HepG2 (cell line): ENCODE results near the gene LIM2. TPM values are rescaled to one million over a fixed set of nuclear protein-coding genes. Genes with fewer than 3 reads are reported as not detected.

Experiments used
- ARHGAP35 ChIP-seq: sonication (generic); formaldehyde crosslinking; IDR thresholded peaks from 2 replicates; pipeline ENCODE4 v1.9.0; 2022; ENCODE audit warnings: mild to moderate bottlenecking, inconsistent platforms, moderate library complexity, missing genetic modification reagents, borderline replicate concordance
- DR1 ChIP-seq: sonication (generic); formaldehyde crosslinking; IDR thresholded peaks from 2 replicates; pipeline ENCODE4 v1.8.0; 2021; ENCODE audit warnings: mild to moderate bottlenecking, missing genetic modification reagents, inconsistent platforms
- GATAD1 ChIP-seq: IDR thresholded peaks from 2 replicates; pipeline ENCODE4 v1.6.1; 2016; ENCODE audit warnings: missing genetic modification reagents, missing compliant biosample characterization
- KDM6A ChIP-seq: IDR thresholded peaks from 2 replicates; pipeline ENCODE4 v1.6.1; 2016; ENCODE audit warnings: low read depth
- MTF1 ChIP-seq: sonication (generic); formaldehyde crosslinking; IDR thresholded peaks from 2 replicates; pipeline ENCODE4 v1.5.0; 2020; ENCODE audit warnings: missing genetic modification reagents
- NFIC ChIP-seq: IDR thresholded peaks from 2 replicates; pipeline ENCODE4 v1.6.1; 2012; ENCODE audit warnings: mild to moderate bottlenecking, low read length, inconsistent platforms
- PTBP1 ChIP-seq: fragments of 200-400 bp; formaldehyde crosslinking; IDR thresholded peaks from 2 replicates; pipeline ENCODE4 v1.6.1; 2018; ENCODE audit warnings: low read length, low read depth; ENCODE audit not compliant: poor library complexity, severe bottlenecking
- SAFB2 ChIP-seq: sonication (generic); formaldehyde crosslinking; IDR thresholded peaks from 2 replicates; pipeline ENCODE4 v1.5.1; 2020; ENCODE audit warnings: missing genetic modification reagents, low read depth, mild to moderate bottlenecking, borderline replicate concordance
- SKI ChIP-seq: fragments of 450-650 bp; IDR thresholded peaks from one replicate; pipeline ENCODE4 v1.6.1; 2018; ENCODE audit warnings: mild to moderate bottlenecking; ENCODE audit not compliant: partially characterized antibody
- SNAPC2 ChIP-seq: sonication (generic); formaldehyde crosslinking; IDR thresholded peaks from 2 replicates; pipeline ENCODE4 v1.8.1; 2022; ENCODE audit warnings: mild to moderate bottlenecking, missing genetic modification reagents
- SRSF9 ChIP-seq: fragments of 200-400 bp; formaldehyde crosslinking; IDR thresholded peaks from 2 replicates; pipeline ENCODE4 v1.6.1; 2018; ENCODE audit warnings: borderline replicate concordance, mild to moderate bottlenecking, low read depth, low read length; ENCODE audit not compliant: insufficient read depth, poor library complexity, severe bottlenecking
- TP53 ChIP-seq: sonication (generic); formaldehyde crosslinking; conservative IDR thresholded peaks from 2 replicates; pipeline ENCODE4 v1.4.0; 2020; ENCODE audit warnings: missing genetic modification reagents
- ZBTB8A ChIP-seq: sonication (generic); formaldehyde crosslinking; IDR thresholded peaks from 2 replicates; pipeline ENCODE4 v1.4.0; 2020; ENCODE audit warnings: mild to moderate bottlenecking, low read depth, missing genetic modification reagents, borderline replicate concordance
- ZFP41 ChIP-seq: sonication (generic); formaldehyde crosslinking; IDR thresholded peaks from 2 replicates; pipeline ENCODE4 v1.4.0; 2020; ENCODE audit warnings: mild to moderate bottlenecking, missing genetic modification reagents, borderline replicate concordance
- ZMAT3 ChIP-seq: sonication (generic); formaldehyde crosslinking; conservative IDR thresholded peaks from 2 replicates; pipeline ENCODE4 v1.7.0; 2021; ENCODE audit warnings: missing genetic modification reagents
- ZNF160 ChIP-seq: sonication (generic); formaldehyde crosslinking; IDR thresholded peaks from 2 replicates; pipeline ENCODE4 v1.8.0; 2022; ENCODE audit warnings: mild to moderate bottlenecking, inconsistent platforms, missing genetic modification reagents
- ZNF652 ChIP-seq: IDR thresholded peaks from 2 replicates; pipeline ENCODE4 v1.6.1; 2016; ENCODE audit warnings: low read depth, borderline replicate concordance
- ZNF749 ChIP-seq: sonication (generic); formaldehyde crosslinking; IDR thresholded peaks from 2 replicates; pipeline ENCODE4 v1.8.0; 2022; ENCODE audit warnings: mild to moderate bottlenecking, missing genetic modification reagents, moderate library complexity, borderline replicate concordance
- ZNF777 ChIP-seq: sonication (generic); formaldehyde crosslinking; IDR thresholded peaks from 2 replicates; pipeline ENCODE4 v1.4.0; 2020; ENCODE audit warnings: missing genetic modification reagents
- polyA plus RNA-seq, 8 experiments: library from polyadenylated mRNA; depleted of rRNA in 3 of 8; stranded (reverse) in 7 of 8; unstranded in 1 of 8; fragments of >200 nt; fragmentation: Illumina TruSeq in 4 of 8; extraction: Trizol in 4 of 8; gene quantifications; 2 replicates each; pipeline versions ENCODE4 v1.2.1 to v1.2.3, GENCODE V29; 2011 to 2016; ENCODE audit warnings: low read depth in 4 of 8, missing spikeins in 1 of 8, mixed read lengths in 1 of 8; ENCODE audit not compliant: insufficient read depth in 1 of 8
- total RNA-seq, 5 experiments: library from RNA; depleted of rRNA; stranded (reverse); fragments of >200 nt; fragmentation: Illumina TruSeq; extraction: Trizol; gene quantifications; 2 replicates each; pipeline ENCODE4 v1.2.3, GENCODE V29; 2016; ENCODE audit warnings: low read depth in 1 of 5
- TF ChIP-seq, protein P1 (sequence below): IDR thresholded peaks from 2 replicates; pipeline ENCODE4 v1.6.1; 2016; ENCODE audit warnings: missing compliant biosample characterization, missing genetic modification reagents, borderline replicate concordance
- TF ChIP-seq, protein P2 (sequence below): sonication (generic); formaldehyde crosslinking; IDR thresholded peaks from 2 replicates; pipeline ENCODE4 v1.4.0; 2020; ENCODE audit warnings: missing genetic modification reagents; ENCODE audit errors: not compliant biosample characterization
- TF ChIP-seq, protein P3 (sequence below): sonication (generic); formaldehyde crosslinking; IDR thresholded peaks from 2 replicates; pipeline ENCODE4 v1.4.0; 2020; ENCODE audit warnings: missing genetic modification reagents

LIM2 gene
- total and polyA plus RNA-seq, 2 of the 13 experiments (the other 11 are each of a cell fraction or from before 2014, with no cell fraction given) = 1.3 TPM; not detected in 1

DNA sequence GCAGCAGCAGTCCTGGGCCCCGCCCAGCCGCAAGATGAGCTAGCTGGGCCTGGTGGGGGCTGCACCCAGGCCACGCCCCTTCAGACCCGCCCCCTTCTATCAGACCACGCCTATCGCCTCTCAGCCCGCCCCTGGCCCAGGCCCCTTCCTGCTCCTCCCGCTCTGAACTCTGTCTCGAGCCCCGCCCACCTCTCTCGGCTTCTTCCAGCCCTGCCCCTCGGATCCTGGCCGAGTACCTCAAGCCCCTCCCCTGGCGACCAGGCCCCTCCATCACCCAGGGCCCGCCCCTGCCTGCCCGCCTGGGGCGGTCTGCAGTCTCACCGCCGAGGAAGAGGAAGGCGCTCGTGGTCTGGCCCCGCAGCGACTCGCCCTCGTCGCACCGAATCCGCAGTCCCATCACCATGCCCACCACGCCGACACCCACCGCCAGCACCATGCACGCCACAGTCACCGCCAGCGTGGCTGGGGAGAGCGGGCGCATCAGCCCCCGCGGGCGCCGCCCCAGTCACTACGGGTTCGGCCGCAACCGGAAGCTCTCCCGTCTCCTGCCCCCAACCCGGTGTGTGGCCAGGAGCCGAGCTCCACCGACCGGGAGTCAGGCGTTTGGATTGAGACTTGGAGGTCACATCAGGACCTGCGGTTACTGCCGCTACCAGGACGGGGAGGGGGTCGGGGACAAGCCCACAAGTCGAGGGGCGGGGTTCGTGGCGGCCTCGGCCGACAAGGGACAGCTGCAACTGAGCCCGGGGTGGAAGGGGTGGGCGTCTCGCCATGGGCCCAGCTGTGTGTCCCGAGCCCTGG lies 20.0 kb downstream of the LIM2 start (continued):
- TF ChIP-seq, protein P1, sequence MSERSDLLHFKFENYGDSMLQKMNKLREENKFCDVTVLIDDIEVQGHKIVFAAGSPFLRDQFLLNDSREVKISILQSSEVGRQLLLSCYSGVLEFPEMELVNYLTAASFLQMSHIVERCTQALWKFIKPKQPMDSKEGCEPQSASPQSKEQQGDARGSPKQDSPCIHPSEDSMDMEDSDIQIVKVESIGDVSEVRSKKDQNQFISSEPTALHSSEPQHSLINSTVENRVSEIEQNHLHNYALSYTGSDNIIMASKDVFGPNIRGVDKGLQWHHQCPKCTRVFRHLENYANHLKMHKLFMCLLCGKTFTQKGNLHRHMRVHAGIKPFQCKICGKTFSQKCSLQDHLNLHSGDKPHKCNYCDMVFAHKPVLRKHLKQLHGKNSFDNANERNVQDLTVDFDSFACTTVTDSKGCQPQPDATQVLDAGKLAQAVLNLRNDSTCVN (CRISPR knock-in tag) = no peak
- no peak for TF ChIP-seq PTBP1
- 0 out of 2 replicates have a peak, but pooled peaks have one; percentile 35 for TF ChIP-seq ZMAT3 (CRISPR knock-in tag)
- TF ChIP-seq TP53 = no peak
- peak; percentile 43; the same call in 1 of the 2 replicates for TF ChIP-seq GATAD1 (CRISPR knock-in tag)
- TF ChIP-seq, protein P2, sequence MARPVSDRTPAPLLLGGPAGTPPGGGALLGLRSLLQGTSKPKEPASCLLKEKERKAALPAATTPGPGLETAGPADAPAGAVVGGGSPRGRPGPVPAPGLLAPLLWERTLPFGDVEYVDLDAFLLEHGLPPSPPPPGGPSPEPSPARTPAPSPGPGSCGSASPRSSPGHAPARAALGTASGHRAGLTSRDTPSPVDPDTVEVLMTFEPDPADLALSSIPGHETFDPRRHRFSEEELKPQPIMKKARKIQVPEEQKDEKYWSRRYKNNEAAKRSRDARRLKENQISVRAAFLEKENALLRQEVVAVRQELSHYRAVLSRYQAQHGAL = no peak
- TF ChIP-seq MTF1 (CRISPR knock-in tag) = no peak
- TF ChIP-seq NFIC = no peak
- peak; percentile 95 for TF ChIP-seq ZNF749 (CRISPR knock-in tag)
- TF ChIP-seq DR1 (CRISPR knock-in tag) = peak; percentile 78
- TF ChIP-seq KDM6A = no peak; the same call in 1 of the 2 replicates
- peak; percentile 39; the same call in 1 of the 2 replicates for TF ChIP-seq ZNF777 (CRISPR knock-in tag)
- TF ChIP-seq ZNF160 (CRISPR knock-in tag) = peak; percentile 52; the same call in 1 of the 2 replicates
- TF ChIP-seq ZNF652 (CRISPR knock-in tag) = no peak
- peak; percentile 97 for TF ChIP-seq ARHGAP35 (CRISPR knock-in tag)
- TF ChIP-seq, protein P3, sequence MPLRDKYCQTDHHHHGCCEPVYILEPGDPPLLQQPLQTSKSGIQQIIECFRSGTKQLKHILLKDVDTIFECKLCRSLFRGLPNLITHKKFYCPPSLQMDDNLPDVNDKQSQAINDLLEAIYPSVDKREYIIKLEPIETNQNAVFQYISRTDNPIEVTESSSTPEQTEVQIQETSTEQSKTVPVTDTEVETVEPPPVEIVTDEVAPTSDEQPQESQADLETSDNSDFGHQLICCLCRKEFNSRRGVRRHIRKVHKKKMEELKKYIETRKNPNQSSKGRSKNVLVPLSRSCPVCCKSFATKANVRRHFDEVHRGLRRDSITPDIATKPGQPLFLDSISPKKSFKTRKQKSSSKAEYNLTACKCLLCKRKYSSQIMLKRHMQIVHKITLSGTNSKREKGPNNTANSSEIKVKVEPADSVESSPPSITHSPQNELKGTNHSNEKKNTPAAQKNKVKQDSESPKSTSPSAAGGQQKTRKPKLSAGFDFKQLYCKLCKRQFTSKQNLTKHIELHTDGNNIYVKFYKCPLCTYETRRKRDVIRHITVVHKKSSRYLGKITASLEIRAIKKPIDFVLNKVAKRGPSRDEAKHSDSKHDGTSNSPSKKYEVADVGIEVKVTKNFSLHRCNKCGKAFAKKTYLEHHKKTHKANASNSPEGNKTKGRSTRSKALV = peak; percentile 21; the same call in 1 of the 2 replicates
- TF ChIP-seq SNAPC2 = 0 out of 2 replicates have a peak, but pooled peaks have one; percentile 65
- no peak for TF ChIP-seq SRSF9
- TF ChIP-seq ZFP41 (CRISPR knock-in tag) = no peak
- TF ChIP-seq ZBTB8A (CRISPR knock-in tag) = no peak
- TF ChIP-seq SKI = peak; percentile 65
- TF ChIP-seq SAFB2 = peak; percentile 91
